Measurements from ENCODE around the gene ITIH1. TPM values are rescaled to one million over a fixed set of nuclear protein-coding genes. Genes with fewer than 3 reads are reported as not detected.
A peak's percentile ranks its signal among the peaks of the same experiment; 100 is the strongest.

The ITIH1 gene
- total and polyA plus RNA-seq, 2 of the 4 experiments (the other 2 are of a cell fraction) = not detected

- H3K4me3 ChIP-seq (ENCODE audit: insufficient read depth, low read depth, low read length) = no peak overlapping the region
- no peak for ATAC-seq (ENCODE audit: low read depth)
- no peak overlapping the region for H3K4me2 ChIP-seq (ENCODE audit: low read depth, low read length)
- H4K8ac ChIP-seq (ENCODE audit: low read depth in 2 of 2, low read length in 2 of 2) = no peak overlapping the region
- no peaks in the 10 kb centered on the region for H3K4me1 ChIP-seq (ENCODE audit: control insufficient read depth, insufficient read depth, low read length)
- H3K79me1 ChIP-seq (ENCODE audit: low read depth in 1 of 2, low read length in 2 of 2) = peaks cover 13 to 19% of the 10 kb centered on the region in 2 experiments
- dilution Hi-C loops (cut with HindIII; ENCODE audit: low sequenced_read_pairs, unreplicated experiment) = no loop called here
- no peak overlapping the region for H2BK5ac ChIP-seq (ENCODE audit: low read depth, low read length, poor library complexity, severe bottlenecking)
- peaks cover 7% of the 10 kb centered on the region for H3K9me1 ChIP-seq (ENCODE audit: insufficient read depth, low read length)
- no peak overlapping the region for H3K18ac ChIP-seq (ENCODE audit: low read depth, low read length)
- no peak overlapping the region for H4K91ac ChIP-seq (ENCODE audit: insufficient read depth, low read depth, low read length)
- no peak overlapping the region for H3K27ac ChIP-seq (ENCODE audit: insufficient read depth, low read length)
- peak overlapping the region; percentile 23 for H2AFZ ChIP-seq (replicated peaks; ENCODE audit: low read length, poor library complexity)
- H4K20me1 ChIP-seq (ENCODE audit: insufficient read depth, low read length) = no peaks in the 10 kb centered on the region
- POLR2A ChIA-PET (ENCODE audit: unreplicated experiment) = no interaction called here
- no peak for DNase-seq
- CTCF ChIA-PET = no interaction called here
- H3K9me3 ChIP-seq (ENCODE audit: control insufficient read depth, insufficient read depth, low read length) = no peaks in the 10 kb centered on the region
- in situ Hi-C loops (cut with MboI; ENCODE audit: low sequenced_read_pairs) = no loop called here
- no peak overlapping the region for H3K14ac ChIP-seq (replicated peaks; ENCODE audit: low read depth, low read length)
- BruUV-seq (replicated peaks) = no TSS peak
- no peak overlapping the region for H4K5ac ChIP-seq (ENCODE audit: low read depth, low read length)
- H3K56ac ChIP-seq (ENCODE audit: extremely low read depth, insufficient read depth, low read length) = no peak overlapping the region
- H2BK15ac ChIP-seq (ENCODE audit: low read depth, low read length) = no peak overlapping the region
- H2AK9ac ChIP-seq (replicated peaks; ENCODE audit: low read depth, low read length, poor library complexity) = no peak overlapping the region
- H3K23ac ChIP-seq (ENCODE audit: low read depth, low read length) = no peak overlapping the region
- H3K9ac ChIP-seq (ENCODE audit: low read depth, low read length) = no peak overlapping the region
- TF ChIP-seq MAFK (IDR thresholded peaks at IDR 0.05; ENCODE audit: low read depth, low read length) = no peak
- TF ChIP-seq FOS (IDR thresholded peaks at IDR 0.05; ENCODE audit: low read depth, low read length) = no peak
- TF ChIP-seq BHLHE40 (IDR thresholded peaks at IDR 0.05; ENCODE audit: low read depth, low read length) = no peak
- TF ChIP-seq MXI1 (IDR thresholded peaks at IDR 0.05; ENCODE audit: borderline replicate concordance, low read depth, low read length) = no peak
- TF ChIP-seq POLR2A (IDR thresholded peaks at IDR 0.05; ENCODE audit: low read depth, low read length) = no peak
- TF ChIP-seq, protein P1, sequence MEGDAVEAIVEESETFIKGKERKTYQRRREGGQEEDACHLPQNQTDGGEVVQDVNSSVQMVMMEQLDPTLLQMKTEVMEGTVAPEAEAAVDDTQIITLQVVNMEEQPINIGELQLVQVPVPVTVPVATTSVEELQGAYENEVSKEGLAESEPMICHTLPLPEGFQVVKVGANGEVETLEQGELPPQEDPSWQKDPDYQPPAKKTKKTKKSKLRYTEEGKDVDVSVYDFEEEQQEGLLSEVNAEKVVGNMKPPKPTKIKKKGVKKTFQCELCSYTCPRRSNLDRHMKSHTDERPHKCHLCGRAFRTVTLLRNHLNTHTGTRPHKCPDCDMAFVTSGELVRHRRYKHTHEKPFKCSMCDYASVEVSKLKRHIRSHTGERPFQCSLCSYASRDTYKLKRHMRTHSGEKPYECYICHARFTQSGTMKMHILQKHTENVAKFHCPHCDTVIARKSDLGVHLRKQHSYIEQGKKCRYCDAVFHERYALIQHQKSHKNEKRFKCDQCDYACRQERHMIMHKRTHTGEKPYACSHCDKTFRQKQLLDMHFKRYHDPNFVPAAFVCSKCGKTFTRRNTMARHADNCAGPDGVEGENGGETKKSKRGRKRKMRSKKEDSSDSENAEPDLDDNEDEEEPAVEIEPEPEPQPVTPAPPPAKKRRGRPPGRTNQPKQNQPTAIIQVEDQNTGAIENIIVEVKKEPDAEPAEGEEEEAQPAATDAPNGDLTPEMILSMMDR (conservative IDR thresholded peaks at IDR 0.05; ENCODE audit: low read depth, low read length) = no peak
- TF ChIP-seq CEBPB (IDR thresholded peaks at IDR 0.05; ENCODE audit: low read depth, low read length) = no peak
- no peak for TF ChIP-seq RFX5 (IDR thresholded peaks at IDR 0.05; ENCODE audit: low read depth, low read length)
- H3K27me3 ChIP-seq (ENCODE audit: control insufficient read depth, insufficient read depth, low read length) = peaks cover 12% of the 10 kb centered on the region; the same call in 1 of the 2 replicates
- no peak overlapping the region for H2BK120ac ChIP-seq (ENCODE audit: low read depth, low read length)
- H2AK5ac ChIP-seq (ENCODE audit: low read depth, low read length) = no peak overlapping the region
- no peaks in the 10 kb centered on the region for H3K36me3 ChIP-seq (ENCODE audit: control insufficient read depth, insufficient read depth, low read length)
- 50% methylated on average over 4 of the region's 8 CpGs; no CpG with 5 or more reads in 1 of the 2 experiments for WGBS, 2 experiments (ENCODE audit: extremely low coverage in 2 of 2, insufficient read length in 1 of 2)
- intact Hi-C loops (cut with micrococcal nuclease) = no loop called here
- no peak overlapping the region for H3K4ac ChIP-seq (ENCODE audit: low read depth, low read length)
- H2BK20ac ChIP-seq (ENCODE audit: low read depth, low read length) = no peak overlapping the region
Observed at GRCh38 chr3:52774066-52774713, 3.2 kb upstream of the ITIH1 start.

Measured in IMR-90 (cell line).